Gastrocnemius medialis (tissue), 4 donors: ENCODE data around the gene IFNA6. TPM values are rescaled to one million over a fixed set of nuclear protein-coding genes. Genes with fewer than 3 reads are reported as not detected.

Experiments
- ATAC-seq, 2 donors: fragments of 150-250 bp; one replicate each; pipeline ENCODE4 v1.9.1; 2016
- DNase-seq, 2 donors: peaks; one replicate each; pipeline ENCODE4 v3.0.0-alpha.2; 2019
- H3K27ac ChIP-seq, 4 donors: fragments of 200-600 bp; sonication (generic); 1 replicate in 1 of 4; 2 replicates in 3 of 4; pipeline ENCODE4 v1.5.1; 2016 to 2018; ENCODE audit warnings: mild to moderate bottlenecking in 2 of 4, moderate library complexity in 1 of 4
- H3K27me3 ChIP-seq, 3 donors: fragments of 200-600 bp; sonication (generic) in 2 of 3; 1 replicate in 1 of 3; 2 replicates in 2 of 3; pipeline versions ENCODE4 v1.5.1 to v1.6.0; 2016 to 2019; ENCODE audit warnings: mild to moderate bottlenecking in 1 of 3, moderate library complexity in 1 of 3
- H3K36me3 ChIP-seq, 2 donors: fragments of 200-600 bp; sonication (generic) in 1 of 2; one replicate each; pipeline ENCODE4 v1.5.1; 2017 to 2018
- H3K4me1 ChIP-seq, 2 donors: fragments of 200-600 bp; sonication (generic) in 1 of 2; one replicate each; pipeline ENCODE4 v1.5.1; 2016 to 2017; ENCODE audit warnings: mild to moderate bottlenecking in 2 of 2
- H3K4me3 ChIP-seq, 4 donors: fragments of 200-600 bp; sonication (generic) in 3 of 4; 1 replicate in 1 of 4; 2 replicates in 3 of 4; pipeline ENCODE4 v1.5.1; 2016 to 2019; ENCODE audit warnings: mild to moderate bottlenecking in 2 of 4
- H3K9me3 ChIP-seq, 3 donors: fragments of 200-600 bp; sonication (generic) in 2 of 3; 1 replicate in 1 of 3; 2 replicates in 2 of 3; pipeline ENCODE4 v1.5.1; 2016 to 2019
- POLR2A ChIP-seq, 2 donors: fragments of 450-650 bp; IDR thresholded peaks; one replicate each; pipeline ENCODE4 v1.6.1; 2017; ENCODE audit warnings: antibody characterized with exemption in 2 of 2, mild to moderate bottlenecking in 2 of 2, moderate library complexity in 2 of 2
- in situ Hi-C, 4 donors: fragments of 200-750 bp; cut with MboI; loops; one replicate each; pipeline versions ENCODE4 v1.15.0 to v1.8.0; 2017; ENCODE audit warnings: low sequenced_read_pairs in 4 of 4
- intact Hi-C: fragments of 100-400 bp; cut with DNase I; formaldehyde crosslinking; loops from one replicate; pipeline ENCODE4 v1.15.1; 2023; ENCODE audit warnings: low total_unique reads
- total RNA-seq, 4 donors: library from RNA; depleted of rRNA; stranded (reverse); fragments of >200 nt; gene quantifications; one replicate each; pipeline versions ENCODE4 v1.1.0 to v1.2.3, GENCODE V29; 2016
- TF ChIP-seq, protein P1 (sequence below), 5 experiments: fragments of 450-650 bp in 3 of 5; fragments of 200-600 bp in 2 of 5; sonication (generic) in 2 of 5; IDR thresholded peaks in 4 of 5; conservative IDR thresholded peaks in 1 of 5; 1 replicate in 4 of 5; 2 replicates in 1 of 5; pipeline ENCODE4 v1.5.1; 2016 to 2019; ENCODE audit warnings: antibody characterized with exemption in 5 of 5, mild to moderate bottlenecking in 3 of 5, moderate library complexity in 3 of 5

The IFNA6 gene
- total RNA-seq, 4 donors from 2014 or later: not detected

- Histone ChIP-seq H3K27me3 (no peaks in the 10 kb centered on the region), H3K27ac (no peak overlapping the region), H3K9me3 (no peaks in the 10 kb centered on the region), H3K4me1 (no peaks in the 10 kb centered on the region), H3K4me3 (no peak overlapping the region), H3K36me3 (no peaks in the 10 kb centered on the region)
- intact Hi-C loops: no loop called here
- no peak for ATAC-seq
- in situ Hi-C loops: no loop called here
- DNase-seq: no peak
- no peak for TF ChIP-seq POLR2A (IDR thresholded peaks at IDR 0.05)
- TF ChIP-seq, protein P1, sequence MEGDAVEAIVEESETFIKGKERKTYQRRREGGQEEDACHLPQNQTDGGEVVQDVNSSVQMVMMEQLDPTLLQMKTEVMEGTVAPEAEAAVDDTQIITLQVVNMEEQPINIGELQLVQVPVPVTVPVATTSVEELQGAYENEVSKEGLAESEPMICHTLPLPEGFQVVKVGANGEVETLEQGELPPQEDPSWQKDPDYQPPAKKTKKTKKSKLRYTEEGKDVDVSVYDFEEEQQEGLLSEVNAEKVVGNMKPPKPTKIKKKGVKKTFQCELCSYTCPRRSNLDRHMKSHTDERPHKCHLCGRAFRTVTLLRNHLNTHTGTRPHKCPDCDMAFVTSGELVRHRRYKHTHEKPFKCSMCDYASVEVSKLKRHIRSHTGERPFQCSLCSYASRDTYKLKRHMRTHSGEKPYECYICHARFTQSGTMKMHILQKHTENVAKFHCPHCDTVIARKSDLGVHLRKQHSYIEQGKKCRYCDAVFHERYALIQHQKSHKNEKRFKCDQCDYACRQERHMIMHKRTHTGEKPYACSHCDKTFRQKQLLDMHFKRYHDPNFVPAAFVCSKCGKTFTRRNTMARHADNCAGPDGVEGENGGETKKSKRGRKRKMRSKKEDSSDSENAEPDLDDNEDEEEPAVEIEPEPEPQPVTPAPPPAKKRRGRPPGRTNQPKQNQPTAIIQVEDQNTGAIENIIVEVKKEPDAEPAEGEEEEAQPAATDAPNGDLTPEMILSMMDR (IDR thresholded peaks at IDR 0.05 in 4 of 5, conservative IDR thresholded peaks at IDR 0.05 in 1 of 5): no peak
Observed at GRCh38 chr9:21314152-21314551, 36.5 kb downstream of the IFNA6 start.

GRCh38 chr9:21311889-21312288 is 38.8 kb downstream of the IFNA6 start:
- in situ Hi-C loops (no loop called here), intact Hi-C loops (no loop called here)
- DNase-seq: no peak
- no peak overlapping the region for H3K4me3 ChIP-seq
- H3K36me3 ChIP-seq: no peaks in the 10 kb centered on the region
- TF ChIP-seq, protein P1 (IDR thresholded peaks at IDR 0.05 in 4 of 5, conservative IDR thresholded peaks at IDR 0.05 in 1 of 5): no peak
- no peak for TF ChIP-seq POLR2A (IDR thresholded peaks at IDR 0.05)
- ATAC-seq: no peak
- no peaks in the 10 kb centered on the region for H3K4me1 ChIP-seq
- H3K27me3 ChIP-seq: no peaks in the 10 kb centered on the region
- H3K27ac ChIP-seq: no peak overlapping the region
- no peaks in the 10 kb centered on the region for H3K9me3 ChIP-seq

DNA sequence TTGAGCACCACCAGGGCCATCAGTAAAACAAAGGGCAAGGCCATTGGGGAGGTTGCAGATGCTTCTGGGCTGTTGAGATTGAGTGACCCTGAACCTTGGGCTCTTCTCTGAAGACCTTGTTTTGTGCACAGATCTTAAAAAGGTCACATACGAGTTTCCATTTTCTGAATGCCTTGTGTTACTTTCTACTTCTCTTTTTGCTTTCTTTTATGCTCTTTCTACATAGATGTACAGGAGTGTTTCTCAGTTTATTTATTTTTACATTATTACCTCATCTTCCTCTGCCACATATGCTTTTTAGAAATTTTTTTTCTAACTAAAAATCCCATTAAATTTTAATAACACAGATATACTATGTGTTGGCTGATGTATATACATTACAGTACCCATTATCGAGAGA is 45.5 kb downstream of the IFNA6 start, which contains the start of gene IFNA5:
TSS of gene IFNA5 (minus strand) at position 101 of the 400 bp plus-strand sequence. CDS start at position 44, 57 bp downstream.
- Histone ChIP-seq H3K4me3 (no peak within 1 kb of the TSS), H3K4me1 (no peaks in the 10 kb centered on the region), H3K9me3 (no peaks in the 10 kb centered on the region), H3K36me3 (no peaks in the 10 kb centered on the region), H3K27ac (no peak within 1 kb of the TSS), H3K27me3 (no peaks in the 10 kb centered on the region)
- intact Hi-C loops: no loop called here
- ATAC-seq (no peak), DNase-seq (no peak)
- no peak for TF ChIP-seq POLR2A (IDR thresholded peaks at IDR 0.05)
- TF ChIP-seq, protein P1 (IDR thresholded peaks at IDR 0.05 in 4 of 5, conservative IDR thresholded peaks at IDR 0.05 in 1 of 5): no peak
- in situ Hi-C loops: no loop called here

Other genes starting within 250 kb of the IFNA6 start
- gene IFNW1, start 209.1 kb downstream of the IFNA6 start, total RNA-seq: not detected
- not detected for gene IFNA21, start 184.2 kb downstream of the IFNA6 start, total RNA-seq
- gene IFNA4, start 163.3 kb downstream of the IFNA6 start, total RNA-seq: not detected
- not detected for gene IFNA7, start 148.7 kb downstream of the IFNA6 start, total RNA-seq
- not detected for gene IFNA10, start 143.7 kb downstream of the IFNA6 start, total RNA-seq
- not detected for gene IFNA16, start 133.6 kb downstream of the IFNA6 start, total RNA-seq
- gene IFNA17, start 122.7 kb downstream of the IFNA6 start, total RNA-seq: not detected
- not detected for gene IFNA14, start 110.9 kb downstream of the IFNA6 start, total RNA-seq
- not detected for gene IFNA5, start 45.6 kb downstream of the IFNA6 start, total RNA-seq
- gene KLHL9, start 15.5 kb downstream of the IFNA6 start, total RNA-seq: 1 to 10 TPM; 5.2 to 8.2 (median 6.5) TPM
- not detected for gene IFNA13, start 17.2 kb upstream of the IFNA6 start, total RNA-seq
- gene IFNA2, start 34.5 kb upstream of the IFNA6 start, total RNA-seq: not detected
- not detected for gene IFNA8, start 58.2 kb upstream of the IFNA6 start, total RNA-seq
- gene IFNA1, start 89.6 kb upstream of the IFNA6 start, total RNA-seq: not detected
- gene IFNE, start 131.4 kb upstream of the IFNA6 start, total RNA-seq: not detected